ENCODE measurements around the gene PSAT1. TPM values are rescaled to one million over a fixed set of nuclear protein-coding genes. Genes with fewer than 3 reads are reported as not detected.

The PSAT1 gene
- total RNA-seq, 2 experiments from 2014 or later: 110 to 112 TPM

- DNase-seq: no peak
- Mint-ChIP-seq H3K27ac (no peak overlapping the region), H3K36me3 (ENCODE audit: low read depth) (peaks cover 74% of the 10 kb centered on the region), H3K4me3 (no peak overlapping the region), H3K27me3 (ENCODE audit: low read depth) (no peaks in the 10 kb centered on the region), H3K9me3 (ENCODE audit: insufficient read depth) (no peaks in the 10 kb centered on the region), H3K4me1 (ENCODE audit: low read depth) (peaks cover 5% of the 10 kb centered on the region)
- ATAC-seq: no peak
- CTCF ChIA-PET: no interaction called here
- POLR2A ChIA-PET: no interaction called here
Observed at GRCh38 chr9:78306222-78307076, 9.5 kb downstream of the PSAT1 start.

- ChIA-PET CTCF (no interaction called here), POLR2A (no interaction called here)
- Mint-ChIP-seq H3K27me3 (ENCODE audit: low read depth) (no peaks in the 10 kb centered on the region), H3K9me3 (ENCODE audit: insufficient read depth) (no peaks in the 10 kb centered on the region), H3K36me3 (ENCODE audit: low read depth) (peaks cover 73% of the 10 kb centered on the region), H3K4me3 (no peak overlapping the region), H3K27ac (no peak overlapping the region), H3K4me1 (ENCODE audit: low read depth) (peaks cover 2% of the 10 kb centered on the region)
- ATAC-seq (no peak), DNase-seq (no peak)
Observed at GRCh38 chr9:78307360-78307759, 10.4 kb downstream of the PSAT1 start.

- H3K27ac Mint-ChIP-seq: no peak overlapping the region
- no peak overlapping the region for H3K4me3 Mint-ChIP-seq
- ChIA-PET CTCF (no interaction called here), POLR2A (no interaction called here)
- H3K36me3 Mint-ChIP-seq (ENCODE audit: low read depth): peaks cover 69% of the 10 kb centered on the region
- H3K9me3 Mint-ChIP-seq (ENCODE audit: insufficient read depth): no peaks in the 10 kb centered on the region
- no peak for ATAC-seq
- H3K4me1 Mint-ChIP-seq (ENCODE audit: low read depth): no peaks in the 10 kb centered on the region
- no peaks in the 10 kb centered on the region for H3K27me3 Mint-ChIP-seq (ENCODE audit: low read depth)
- DNase-seq: no peak
Observed at GRCh38 chr9:78309066-78309465, 12.1 kb downstream of the PSAT1 start.

- Mint-ChIP-seq H3K27ac (no peak overlapping the region), H3K4me3 (no peak overlapping the region), H3K9me3 (ENCODE audit: insufficient read depth) (no peaks in the 10 kb centered on the region), H3K36me3 (ENCODE audit: low read depth) (peaks cover 65% of the 10 kb centered on the region), H3K4me1 (ENCODE audit: low read depth) (no peaks in the 10 kb centered on the region), H3K27me3 (ENCODE audit: low read depth) (no peaks in the 10 kb centered on the region)
- DNase-seq: no peak
- POLR2A ChIA-PET: no interaction called here
- CTCF ChIA-PET: interaction anchor here (1.7 kb wide), 1 partner anchor 59 kb away, joined by 5 read pairs; no protein-coding TSS in a partner anchor
- no peak for ATAC-seq
Observed at GRCh38 chr9:78311075-78311474, 14.2 kb downstream of the PSAT1 start.

- H3K9me3 Mint-ChIP-seq (ENCODE audit: insufficient read depth): no peaks in the 10 kb centered on the region
- H3K36me3 Mint-ChIP-seq (ENCODE audit: low read depth): peaks cover 68% of the 10 kb centered on the region
Observed at GRCh38 chr9:78311886-78312524, 15.1 kb downstream of the PSAT1 start.

GRCh38 chr9:78314550-78314949 is 17.6 kb downstream of the PSAT1 start:
- Mint-ChIP-seq H3K36me3 (ENCODE audit: low read depth) (peaks cover 77% of the 10 kb centered on the region), H3K27ac (peak overlapping the region; percentile 72), H3K4me3 (no peak overlapping the region), H3K4me1 (ENCODE audit: low read depth) (no peaks in the 10 kb centered on the region), H3K27me3 (ENCODE audit: low read depth) (no peaks in the 10 kb centered on the region), H3K9me3 (ENCODE audit: insufficient read depth) (no peaks in the 10 kb centered on the region)
- ATAC-seq (no peak), DNase-seq (no peak)
- POLR2A ChIA-PET: interaction anchor here (1.6 to 3.2 kb wide), 2 partner anchors 10 to 17 kb away, joined by 3 to 11 read pairs; partner anchors contain the start of gene PSAT1
- CTCF ChIA-PET: no interaction called here

More at GRCh38 chr9:78311886-78312524, 15.1 kb downstream of the PSAT1 start:
- CTCF ChIA-PET: interaction anchor here (0.7 kb wide), 1 partner anchor 57 kb away, joined by 3 read pairs; no protein-coding TSS in a partner anchor
- Mint-ChIP-seq H3K27me3 (ENCODE audit: low read depth) (no peaks in the 10 kb centered on the region), H3K4me3 (no peak overlapping the region), H3K4me1 (ENCODE audit: low read depth) (no peaks in the 10 kb centered on the region), H3K27ac (no peak overlapping the region)
- POLR2A ChIA-PET: no interaction called here
- ATAC-seq (no peak), DNase-seq (no peak)

GRCh38 chr9:78314953-78315870 is 18.3 kb downstream of the PSAT1 start:
- DNase-seq (no peak), ATAC-seq (no peak)
- H3K4me3 Mint-ChIP-seq: no peak overlapping the region
- peaks cover 78% of the 10 kb centered on the region for H3K36me3 Mint-ChIP-seq (ENCODE audit: low read depth)
- no peaks in the 10 kb centered on the region for H3K27me3 Mint-ChIP-seq (ENCODE audit: low read depth)
- POLR2A ChIA-PET: interaction anchor here (0.7 to 3.2 kb wide), 2 partner anchors 18 to 44 kb away, joined by 3 to 11 read pairs; partner anchors contain the start of gene PSAT1
- no peaks in the 10 kb centered on the region for H3K9me3 Mint-ChIP-seq (ENCODE audit: insufficient read depth)
- H3K4me1 Mint-ChIP-seq (ENCODE audit: low read depth): no peaks in the 10 kb centered on the region
- peak overlapping the region; percentile 72 for H3K27ac Mint-ChIP-seq
- CTCF ChIA-PET: no interaction called here

- POLR2A ChIA-PET: interaction anchor here (3.2 kb wide), 1 partner anchor 19 kb away, joined by 11 read pairs; the partner anchor contains the start of gene PSAT1
Observed at GRCh38 chr9:78316166-78316892, 19.4 kb downstream of the PSAT1 start.

GRCh38 chr9:78319197-78320029 is 22.5 kb downstream of the PSAT1 start:
- H3K4me1 Mint-ChIP-seq (ENCODE audit: low read depth): peaks cover 2% of the 10 kb centered on the region
- H3K9me3 Mint-ChIP-seq (ENCODE audit: insufficient read depth): no peaks in the 10 kb centered on the region
- H3K4me3 Mint-ChIP-seq: no peak overlapping the region
- DNase-seq (no peak), ATAC-seq (no peak)
- H3K27me3 Mint-ChIP-seq (ENCODE audit: low read depth): no peaks in the 10 kb centered on the region
- POLR2A ChIA-PET: interaction anchor here (0.9 kb wide), 1 partner anchor 22 kb away, joined by 3 read pairs; the partner anchor contains the start of gene PSAT1
- no peak overlapping the region for H3K27ac Mint-ChIP-seq
- H3K36me3 Mint-ChIP-seq (ENCODE audit: low read depth): peaks cover 85% of the 10 kb centered on the region
- CTCF ChIA-PET: no interaction called here

More at GRCh38 chr9:78316166-78316892, 19.4 kb downstream of the PSAT1 start:
- Mint-ChIP-seq H3K9me3 (ENCODE audit: insufficient read depth) (no peaks in the 10 kb centered on the region), H3K4me3 (no peak overlapping the region), H3K27ac (peak overlapping the region; percentile 15), H3K4me1 (ENCODE audit: low read depth) (no peaks in the 10 kb centered on the region), H3K27me3 (ENCODE audit: low read depth) (no peaks in the 10 kb centered on the region), H3K36me3 (ENCODE audit: low read depth) (peaks cover 80% of the 10 kb centered on the region)
- DNase-seq (no peak), ATAC-seq (no peak)
- CTCF ChIA-PET: no interaction called here

GRCh38 chr9:78320030-78320693 is 23.2 kb downstream of the PSAT1 start:
- ChIA-PET POLR2A (interaction anchor here (0.9 kb wide), 1 partner anchor 23 kb away, joined by 3 read pairs; the partner anchor contains the start of gene PSAT1), CTCF (no interaction called here)
- Mint-ChIP-seq H3K4me1 (ENCODE audit: low read depth) (peaks cover 2% of the 10 kb centered on the region), H3K27ac (no peak overlapping the region), H3K9me3 (ENCODE audit: insufficient read depth) (no peaks in the 10 kb centered on the region), H3K36me3 (ENCODE audit: low read depth) (peaks cover 86% of the 10 kb centered on the region), H3K27me3 (ENCODE audit: low read depth) (no peaks in the 10 kb centered on the region), H3K4me3 (no peak overlapping the region)
- DNase-seq (no peak), ATAC-seq (no peak)

Measured in activated CD8-positive, alpha-beta T cell treated with anti-CD3 and anti-CD28 coated beads, Interleukin-2, amount 10 ng/mL, durations not matched to agents 7 days and 5 days (primary cell).